ENCODE measurements around the gene ADAMTS10.
"Not testable (repeated sequence)": the region's sequence is repeated elsewhere in the genome, so short reads cannot be mapped to it uniquely, and the experiment has no call there.

GRCh38 chr19:8553729-8554128, 56.8 kb downstream of the ADAMTS10 start:
- not testable (repeated sequence) for TF ChIP-seq EZH2 (optimal IDR thresholded peaks at IDR 0.05; ENCODE audit: low read depth, low read length); CTCF (IDR thresholded peaks at IDR 0.05; ENCODE audit: low read length); EZH2phosphoT487 (IDR thresholded peaks at IDR 0.05; ENCODE audit: low read length)
